ENCODE data around the gene PDX1.

PDX1 gene

DNA sequence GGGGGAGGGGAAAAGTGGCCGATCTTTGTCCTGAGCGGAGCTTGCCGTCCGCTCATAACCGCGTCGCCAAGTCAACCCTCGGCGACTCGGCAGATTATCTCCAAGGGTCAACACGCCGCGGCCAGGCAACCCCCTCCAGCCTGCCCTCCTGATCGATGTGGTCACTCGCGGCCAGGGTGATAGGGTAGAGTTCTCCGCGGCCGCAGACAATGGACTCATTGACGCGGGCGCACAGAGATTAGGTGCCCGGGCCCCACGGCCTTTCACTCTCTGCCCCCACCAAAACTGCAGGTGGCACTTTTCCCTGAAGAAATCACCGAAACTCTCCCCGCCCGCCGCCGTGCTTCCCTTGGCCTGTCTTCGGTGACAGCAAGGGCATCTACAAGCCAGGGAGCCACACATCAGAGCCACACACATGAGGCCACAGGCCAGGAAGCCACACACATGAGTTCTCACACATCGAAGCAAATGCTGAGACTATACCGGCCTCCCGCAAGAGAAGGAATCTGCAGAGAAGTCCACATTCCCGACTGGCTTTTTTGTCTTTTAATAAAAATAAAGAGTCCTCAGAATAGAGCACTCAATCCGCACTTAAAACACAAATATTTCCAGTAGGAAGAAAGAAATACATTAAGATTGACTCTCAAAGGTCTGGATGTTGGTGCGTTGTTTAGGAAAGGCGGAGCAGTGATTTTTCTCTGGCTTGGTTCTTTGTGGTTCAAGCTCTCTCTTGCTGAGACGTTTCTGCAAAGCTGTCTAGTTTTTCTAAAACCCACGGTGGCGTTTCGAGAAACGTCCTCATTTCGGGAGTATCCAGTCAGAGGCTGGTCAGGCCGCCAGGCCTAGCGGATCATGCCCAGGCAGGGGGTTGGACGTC lies 1.5 kb upstream of the PDX1 start:
- no peak overlapping the region for H3K4me3 ChIP-seq (ENCODE audit: low read depth, low read length)

DNA sequence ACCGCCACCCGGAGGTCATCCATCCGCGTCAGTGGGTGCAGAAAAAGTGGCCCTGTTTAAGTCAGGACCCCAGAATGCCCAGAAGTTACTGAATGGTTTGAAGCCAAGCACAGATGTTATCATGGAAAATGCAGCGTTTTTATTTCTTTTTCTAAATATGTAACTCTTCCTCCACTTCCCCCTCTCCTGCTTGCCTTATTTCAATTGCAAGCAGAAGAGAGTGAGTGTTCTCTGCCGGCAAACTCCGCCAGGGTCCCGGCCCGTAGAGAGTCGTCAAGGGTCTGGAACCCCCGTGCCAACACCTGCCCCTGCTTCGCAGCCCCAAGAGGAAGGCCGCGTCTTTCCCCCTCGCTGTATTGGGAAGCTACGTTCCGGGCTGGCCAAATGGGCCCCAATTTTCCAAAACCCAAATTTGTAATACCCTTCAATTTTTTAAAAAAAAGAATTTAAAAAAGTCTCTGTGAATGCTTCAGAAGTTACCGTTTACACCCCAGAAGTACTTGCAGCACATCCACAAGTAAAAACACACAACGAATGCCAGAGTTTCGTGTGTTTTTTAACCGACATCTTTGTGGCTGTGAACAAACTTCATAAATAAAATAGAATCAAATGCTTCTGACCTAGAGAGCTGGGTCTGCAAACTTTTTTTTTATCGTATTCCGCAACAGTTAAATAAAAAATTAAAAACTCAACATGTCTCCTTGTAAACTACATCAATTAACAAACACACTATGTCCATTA lies 712 bp upstream of the PDX1 start:
- Histone ChIP-seq H3K9me3 (ENCODE audit: insufficient read depth, low read depth, low read length) (peaks cover 2% of the 10 kb centered on the region), H2BK120ac (ENCODE audit: insufficient read depth, low read length, poor library complexity) (no peak overlapping the region), H4K8ac (ENCODE audit: low read depth, low read length) (no peak overlapping the region), H2BK12ac (ENCODE audit: low read length) (no peak overlapping the region), H3K27ac (ENCODE audit: low read depth, low read length) (no peak overlapping the region), H3K79me1 (ENCODE audit: low read length) (no peaks in the 10 kb centered on the region), H3K23ac (ENCODE audit: low read length) (no peak overlapping the region), H3K79me2 (ENCODE audit: control insufficient read depth, insufficient read depth, low read length, poor library complexity) (no peaks in the 10 kb centered on the region), H3K18ac (ENCODE audit: low read length) (no peak overlapping the region), H3K14ac (ENCODE audit: low read length) (no peak overlapping the region), H2AK5ac (ENCODE audit: low read length) (no peak overlapping the region), H3K4me2 (ENCODE audit: low read length) (no peak overlapping the region), H3K4me3 (ENCODE audit: low read depth, low read length) (no peak overlapping the region), H3K27me3 (ENCODE audit: insufficient read depth, low read length) (peaks cover 72% of the 10 kb centered on the region), H2BK5ac (ENCODE audit: low read depth, low read length, poor library complexity) (no peak overlapping the region), H3K4ac (ENCODE audit: low read depth, low read length) (no peak overlapping the region), H3K9ac (ENCODE audit: low read length) (no peak overlapping the region), H3K4me1 (ENCODE audit: control insufficient read depth in 1 of 2, insufficient read depth in 2 of 2, low read length in 2 of 2) (peaks cover 8 to 13% of the 10 kb centered on the region in 2 experiments), H4K91ac (ENCODE audit: low read depth, low read length) (no peak overlapping the region), H3K36me3 (ENCODE audit: control insufficient read depth in 1 of 2, insufficient read depth in 2 of 2, low read length in 2 of 2) (no peaks in the 10 kb centered on the region), H4K12ac (ENCODE audit: low read depth, low read length) (no peak overlapping the region), H2AFZ (ENCODE audit: insufficient read depth, low read length, poor library complexity) (no peak overlapping the region)
- no CpG with 5 or more reads among the region's 23 CpGs for WGBS (ENCODE audit: extremely low coverage, insufficient coverage, insufficient read length)
- no peak for DNase-seq

More for the DNA sequence above, 1.5 kb upstream of the PDX1 start:
- Histone ChIP-seq H2BK12ac (ENCODE audit: low read length) (no peak overlapping the region), H3K9ac (ENCODE audit: low read length) (no peak overlapping the region), H3K36me3 (ENCODE audit: control insufficient read depth in 1 of 2, insufficient read depth in 2 of 2, low read length in 2 of 2) (no peaks in the 10 kb centered on the region), H2BK120ac (ENCODE audit: insufficient read depth, low read length, poor library complexity) (no peak overlapping the region), H4K91ac (ENCODE audit: low read depth, low read length) (no peak overlapping the region), H3K27ac (ENCODE audit: low read depth, low read length) (no peak overlapping the region), H4K8ac (ENCODE audit: low read depth, low read length) (no peak overlapping the region), H2AFZ (ENCODE audit: insufficient read depth, low read length, poor library complexity) (no peak overlapping the region), H3K4me1 (ENCODE audit: control insufficient read depth in 1 of 2, insufficient read depth in 2 of 2, low read length in 2 of 2) (peaks cover 8 to 13% of the 10 kb centered on the region in 2 experiments), H3K79me2 (ENCODE audit: control insufficient read depth, insufficient read depth, low read length, poor library complexity) (no peaks in the 10 kb centered on the region), H3K4me2 (ENCODE audit: low read length) (no peak overlapping the region), H4K12ac (ENCODE audit: low read depth, low read length) (no peak overlapping the region), H3K27me3 (ENCODE audit: insufficient read depth, low read length) (peaks cover 67% of the 10 kb centered on the region), H3K9me3 (ENCODE audit: insufficient read depth, low read depth, low read length) (peaks cover 2% of the 10 kb centered on the region), H2BK5ac (ENCODE audit: low read depth, low read length, poor library complexity) (no peak overlapping the region), H3K14ac (ENCODE audit: low read length) (no peak overlapping the region), H3K23ac (ENCODE audit: low read length) (no peak overlapping the region), H3K4ac (ENCODE audit: low read depth, low read length) (no peak overlapping the region), H3K18ac (ENCODE audit: low read length) (no peak overlapping the region), H2AK5ac (ENCODE audit: low read length) (no peak overlapping the region), H3K79me1 (ENCODE audit: low read length) (no peaks in the 10 kb centered on the region)
- DNase-seq = no peak
- WGBS (ENCODE audit: extremely low coverage, insufficient coverage, insufficient read length) = no CpG with 5 or more reads among the region's 46 CpGs

DNA sequence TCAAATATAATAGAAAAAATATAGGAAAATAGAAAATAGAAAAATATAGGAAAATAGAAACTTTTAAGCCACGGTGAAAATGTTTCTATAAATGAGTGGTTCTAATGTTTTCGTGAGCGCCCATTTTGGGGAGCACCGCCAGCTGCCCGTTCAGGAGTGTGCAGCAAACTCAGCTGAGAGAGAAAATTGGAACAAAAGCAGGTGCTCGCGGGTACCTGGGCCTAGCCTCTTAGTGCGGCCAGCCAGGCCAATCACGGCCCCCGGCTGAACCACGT lies 204 bp upstream of the PDX1 start:
- Histone ChIP-seq H3K79me1 (ENCODE audit: low read length) (no peaks in the 10 kb centered on the region), H2BK120ac (ENCODE audit: insufficient read depth, low read length, poor library complexity) (no peak overlapping the region), H3K79me2 (ENCODE audit: control insufficient read depth, insufficient read depth, low read length, poor library complexity) (no peaks in the 10 kb centered on the region), H3K9ac (ENCODE audit: low read length) (no peak overlapping the region), H3K14ac (ENCODE audit: low read length) (no peak overlapping the region), H3K27ac (ENCODE audit: low read depth, low read length) (no peak overlapping the region), H3K36me3 (ENCODE audit: control insufficient read depth in 1 of 2, insufficient read depth in 2 of 2, low read length in 2 of 2) (no peaks in the 10 kb centered on the region), H2BK12ac (ENCODE audit: low read length) (no peak overlapping the region), H4K8ac (ENCODE audit: low read depth, low read length) (no peak overlapping the region), H4K12ac (ENCODE audit: low read depth, low read length) (no peak overlapping the region), H4K91ac (ENCODE audit: low read depth, low read length) (no peak overlapping the region), H2BK5ac (ENCODE audit: low read depth, low read length, poor library complexity) (no peak overlapping the region), H3K18ac (ENCODE audit: low read length) (no peak overlapping the region), H3K4ac (ENCODE audit: low read depth, low read length) (no peak overlapping the region), H3K23ac (ENCODE audit: low read length) (no peak overlapping the region), H2AFZ (ENCODE audit: insufficient read depth, low read length, poor library complexity) (no peak overlapping the region), H3K4me2 (ENCODE audit: low read length) (peak overlapping the region; percentile 58), H3K4me1 (ENCODE audit: control insufficient read depth in 1 of 2, insufficient read depth in 2 of 2, low read length in 2 of 2) (peaks cover 8 to 16% of the 10 kb centered on the region in 2 experiments), H2AK5ac (ENCODE audit: low read length) (no peak overlapping the region), H3K9me3 (ENCODE audit: insufficient read depth, low read depth, low read length) (peaks cover 4% of the 10 kb centered on the region), H3K4me3 (ENCODE audit: low read depth, low read length) (no peak overlapping the region), H3K27me3 (ENCODE audit: insufficient read depth, low read length) (peaks cover 77% of the 10 kb centered on the region)
- no CpG with 5 or more reads among the region's 11 CpGs for WGBS (ENCODE audit: extremely low coverage, insufficient coverage, insufficient read length)
- no peak for DNase-seq

DNA sequence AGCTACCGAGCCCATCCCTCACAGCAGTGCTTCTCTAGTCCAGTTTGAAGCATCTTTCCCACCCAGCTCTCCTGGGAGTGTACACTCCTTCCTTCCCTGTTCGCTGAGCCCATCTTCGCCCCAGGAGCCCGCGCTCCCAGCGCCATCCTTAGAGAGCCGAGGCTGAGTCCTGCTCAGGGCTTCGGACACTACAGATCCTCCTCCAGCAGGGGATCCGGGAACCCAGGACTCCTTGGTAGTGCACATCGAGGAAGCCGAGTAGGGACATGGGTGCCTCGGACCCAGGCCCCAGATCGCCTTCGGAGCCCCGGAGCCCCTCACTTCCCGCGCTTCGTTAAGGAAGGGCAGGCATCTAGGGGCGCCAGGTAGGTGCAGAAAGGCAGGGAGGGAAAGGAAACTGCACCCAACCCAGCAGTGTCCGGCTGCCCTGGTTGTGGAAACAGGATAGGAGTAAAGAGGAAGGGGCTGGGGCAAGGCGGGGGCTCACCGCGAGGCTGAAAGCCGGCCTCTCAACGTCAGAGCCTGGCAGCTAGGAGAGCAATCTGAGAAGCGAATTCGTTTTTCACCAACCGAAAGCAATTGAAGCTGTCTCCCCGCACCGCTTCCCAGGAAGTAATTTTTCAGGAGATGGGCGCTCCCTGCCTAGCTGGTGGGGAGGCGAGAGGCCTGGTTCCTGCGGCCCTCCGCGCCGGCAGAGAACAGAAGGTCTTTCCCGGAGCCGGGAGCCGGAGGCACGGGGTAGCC lies 1.0 kb downstream of the PDX1 start:
- no peak for DNase-seq
- Histone ChIP-seq H4K8ac (ENCODE audit: low read depth, low read length) (no peak overlapping the region), H3K23ac (ENCODE audit: low read length) (no peak overlapping the region), H3K27me3 (ENCODE audit: insufficient read depth, low read length) (peaks cover 89% of the 10 kb centered on the region), H3K4me1 (ENCODE audit: control insufficient read depth in 1 of 2, insufficient read depth in 2 of 2, low read length in 2 of 2) (peaks cover 8 to 16% of the 10 kb centered on the region in 2 experiments), H2BK12ac (ENCODE audit: low read length) (no peak overlapping the region), H4K91ac (ENCODE audit: low read depth, low read length) (no peak overlapping the region), H2BK5ac (ENCODE audit: low read depth, low read length, poor library complexity) (no peak overlapping the region), H4K12ac (ENCODE audit: low read depth, low read length) (no peak overlapping the region), H3K4me3 (ENCODE audit: low read depth, low read length) (no peak overlapping the region), H3K9me3 (ENCODE audit: insufficient read depth, low read depth, low read length) (peaks cover 9% of the 10 kb centered on the region), H3K79me1 (ENCODE audit: low read length) (no peaks in the 10 kb centered on the region), H3K27ac (ENCODE audit: low read depth, low read length) (no peak overlapping the region), H3K18ac (ENCODE audit: low read length) (no peak overlapping the region), H3K79me2 (ENCODE audit: control insufficient read depth, insufficient read depth, low read length, poor library complexity) (no peaks in the 10 kb centered on the region), H2AK5ac (ENCODE audit: low read length) (no peak overlapping the region), H3K4ac (ENCODE audit: low read depth, low read length) (no peak overlapping the region), H2BK120ac (ENCODE audit: insufficient read depth, low read length, poor library complexity) (no peak overlapping the region), H3K14ac (ENCODE audit: low read length) (no peak overlapping the region), H3K9ac (ENCODE audit: low read length) (no peak overlapping the region), H3K36me3 (ENCODE audit: control insufficient read depth in 1 of 2, insufficient read depth in 2 of 2, low read length in 2 of 2) (no peaks in the 10 kb centered on the region), H3K4me2 (ENCODE audit: low read length) (peak overlapping the region; percentile 42), H2AFZ (ENCODE audit: insufficient read depth, low read length, poor library complexity) (peak overlapping the region; percentile 27)
- WGBS (ENCODE audit: extremely low coverage, insufficient coverage, insufficient read length) = no CpG with 5 or more reads among the region's 40 CpGs

All from trophoblast cell (in vitro differentiated cells and primary cell).